ENCODE measurements around the gene FAM53C.

GRCh38 chr5:138337685-138338410 lies at the start of gene FAM53C:
- TF ChIP-seq RFX5 (IDR thresholded peaks at IDR 0.05; ENCODE audit: low read depth, low read length) (no peak), ELK1 (IDR thresholded peaks at IDR 0.05; ENCODE audit: low read depth, low read length) (peak; percentile 59; the same call in 1 of the 2 replicates), RAD21 (IDR thresholded peaks at IDR 0.05; ENCODE audit: insufficient read depth, low read depth, low read length) (no peak), EZH2 (IDR thresholded peaks at IDR 0.05; ENCODE audit: borderline replicate concordance, control insufficient read depth, low read depth, low read length) (no peak), FOS (IDR thresholded peaks at IDR 0.05; ENCODE audit: borderline replicate concordance, extremely low read depth, insufficient read length) (no peak), CTCF (IDR thresholded peaks at IDR 0.05 in 2 of 3, conservative IDR thresholded peaks at IDR 0.05 in 1 of 3; ENCODE audit: control insufficient read depth in 2 of 3, extremely low read depth in 1 of 3, insufficient read depth in 1 of 3, low read depth in 3 of 3, low read length in 3 of 3) (no peak), NBN (IDR thresholded peaks at IDR 0.05) (peak; percentile 85), EP300 (IDR thresholded peaks at IDR 0.05; ENCODE audit: borderline replicate concordance in 1 of 2, control insufficient read depth in 1 of 2, low read depth in 2 of 2, low read length in 2 of 2) (peak; percentile 3 to 58; a peak in 1 of 4 replicates), SREBF1 (IDR thresholded peaks at IDR 0.05; ENCODE audit: low read length) (peak; percentile 99), CUX1 (IDR thresholded peaks at IDR 0.05; ENCODE audit: insufficient replicate concordance, low read depth, low read length) (no peak)

Measured in GM12878 (cell line).